Activated CD8-positive, alpha-beta memory T cell treated with anti-CD3 and anti-CD28 coated beads, Interleukin-2, amount 50 U/mL, for 1 hour (primary cell): ENCODE measurements around the gene C16orf74.

Experiments
- DNase-seq: peaks from one replicate; pipeline ENCODE4 v3.0.0-alpha.2; 2020; ENCODE audit errors: extremely low read depth

C16orf74 gene

DNA sequence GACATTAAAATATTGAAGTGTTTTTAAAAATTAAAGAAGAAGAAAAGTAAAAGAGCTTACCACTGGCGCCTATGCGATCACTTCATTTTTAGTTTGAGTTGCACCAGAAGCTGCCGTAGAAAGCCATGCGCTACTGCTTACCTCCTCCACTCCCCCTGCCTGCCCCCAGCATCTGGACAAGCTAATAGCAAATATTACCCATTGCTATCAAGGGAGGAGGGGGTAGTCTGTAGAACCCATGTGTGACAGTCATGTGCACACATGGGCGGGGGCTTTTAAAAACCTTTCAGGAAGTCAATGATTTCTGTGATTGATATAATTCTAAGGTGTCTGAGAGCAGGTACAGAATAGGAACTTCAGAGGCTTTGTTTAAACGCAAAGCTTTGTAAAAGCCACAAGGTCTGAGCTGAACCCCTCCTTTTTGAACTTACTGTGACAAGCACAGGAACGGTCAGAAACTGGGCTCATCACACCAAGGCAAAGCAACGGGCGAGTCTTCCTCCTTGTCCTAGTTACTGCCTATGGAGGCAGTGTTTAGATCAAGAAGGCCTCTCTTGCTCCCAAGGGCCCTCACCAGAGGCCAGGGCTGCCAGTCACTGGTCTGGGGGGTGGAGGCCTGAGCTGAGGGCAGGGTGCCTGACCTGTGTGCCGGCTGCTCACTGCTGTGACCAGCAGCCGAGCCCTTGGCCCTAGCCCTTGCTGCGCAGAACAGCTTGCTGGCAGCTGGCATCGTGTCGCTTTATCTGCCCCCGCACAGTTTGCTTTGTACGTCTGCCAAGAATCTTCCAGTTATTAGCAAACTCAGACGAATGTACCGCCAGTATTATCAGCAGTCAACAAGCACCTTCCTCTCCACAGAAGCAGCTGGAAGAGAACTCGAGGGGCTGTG is 77.1 kb downstream of the C16orf74 start:
- DNase-seq, result no peak

DNA sequence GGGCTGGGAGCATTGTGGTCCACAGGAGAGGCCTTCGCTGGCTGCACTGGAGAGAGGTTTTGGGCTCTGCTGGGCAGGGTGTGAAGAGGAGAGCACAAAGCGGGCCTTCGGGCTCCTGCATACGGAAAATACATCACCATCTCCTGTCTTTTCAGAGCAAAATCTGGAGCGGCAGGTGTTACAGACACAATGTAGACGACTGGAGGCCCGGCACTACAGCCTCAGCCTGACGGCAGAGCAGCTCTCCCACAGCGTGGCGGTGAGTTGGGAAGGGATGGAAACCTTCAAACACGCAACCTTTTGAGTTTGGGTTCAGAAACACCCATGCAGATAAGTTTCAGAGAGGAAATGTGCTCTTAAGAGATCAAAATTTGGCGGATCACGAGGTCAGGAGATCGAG is 80.1 kb downstream of the C16orf74 start:
- no peak for DNase-seq

DNA sequence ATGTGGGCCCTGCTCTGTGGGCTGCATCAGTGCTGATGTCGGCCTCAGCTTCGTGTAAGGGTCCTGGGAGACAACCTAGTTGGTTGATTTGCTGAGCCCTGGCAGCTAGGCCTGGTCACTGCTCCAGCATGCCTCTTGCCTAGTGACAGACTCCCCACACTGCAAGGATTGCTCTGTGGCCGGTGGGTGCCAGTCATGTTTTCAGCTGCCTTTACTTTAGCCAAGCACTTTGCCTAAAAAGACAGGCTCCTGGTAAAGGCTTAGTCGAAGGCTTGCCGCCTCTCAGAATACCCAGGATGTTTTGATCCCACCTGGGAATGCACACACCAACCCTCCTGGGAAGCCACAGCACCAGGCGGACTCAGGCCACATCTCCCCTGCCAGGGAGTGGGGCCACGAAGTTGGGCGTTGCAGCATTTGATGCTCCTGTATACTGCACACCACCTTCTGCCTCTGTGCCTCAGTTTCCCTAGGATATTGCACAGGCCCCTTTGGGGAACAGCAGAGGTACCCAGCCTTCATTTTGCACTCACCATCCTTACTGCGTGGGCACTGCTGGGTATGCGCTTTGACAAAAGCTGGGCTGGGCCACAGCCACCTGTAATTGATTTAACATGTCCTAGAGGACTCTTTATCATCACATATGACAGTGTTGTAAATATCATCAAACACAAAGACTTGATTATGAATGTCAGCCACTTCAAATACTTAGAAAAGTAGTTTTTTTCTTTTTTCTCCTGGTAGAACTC is 82.0 kb downstream of the C16orf74 start:
- DNase-seq, result no peak

DNA sequence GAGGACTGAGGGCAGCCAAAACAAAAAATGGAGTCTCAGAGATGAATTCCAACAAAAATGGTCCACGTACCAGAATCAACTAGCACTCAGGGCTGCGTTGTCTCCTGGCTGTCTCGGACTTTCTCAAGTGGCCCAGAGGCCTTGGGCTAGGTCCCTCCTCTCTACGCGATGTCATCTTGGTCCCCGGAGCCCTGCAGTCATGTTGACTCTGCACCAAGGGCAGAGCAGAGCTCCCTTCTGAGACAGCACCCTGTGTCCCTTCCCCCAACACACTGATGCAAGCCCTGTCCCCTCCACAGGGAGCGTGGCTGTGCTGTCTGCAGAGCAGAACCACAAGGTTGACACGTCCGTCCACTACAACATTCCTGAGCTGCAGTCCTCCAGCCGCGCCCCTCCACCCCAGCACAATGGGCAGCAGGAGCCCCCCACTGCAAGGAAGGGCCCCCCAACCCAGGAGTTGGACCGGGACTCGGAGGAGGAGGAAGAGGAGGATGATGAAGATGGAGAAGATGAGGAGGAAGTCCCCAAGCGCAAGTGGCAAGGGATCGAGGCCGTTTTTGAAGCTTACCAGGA is 83.0 kb downstream of the C16orf74 start:
- no peak for DNase-seq

DNA sequence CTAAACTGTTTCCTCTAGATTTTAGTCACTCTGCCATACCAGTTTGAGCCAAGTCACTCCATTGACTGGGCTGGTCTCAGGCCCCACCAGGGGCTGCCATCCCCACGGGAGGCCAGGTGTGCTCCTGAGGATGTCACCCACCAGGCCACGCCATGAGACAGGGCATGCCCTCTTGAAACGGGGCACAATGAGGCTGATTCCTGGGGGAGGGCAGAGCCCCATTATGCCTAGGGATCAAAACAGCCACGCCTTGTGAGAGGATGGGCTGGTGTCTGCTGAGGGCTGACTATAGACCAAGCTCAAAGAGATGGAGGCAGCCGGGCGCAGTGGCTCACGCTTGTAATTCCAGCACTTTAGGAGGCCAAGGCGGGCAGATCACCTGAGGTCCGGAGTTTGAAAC is 83.6 kb downstream of the C16orf74 start:
- DNase-seq, result no peak

DNA sequence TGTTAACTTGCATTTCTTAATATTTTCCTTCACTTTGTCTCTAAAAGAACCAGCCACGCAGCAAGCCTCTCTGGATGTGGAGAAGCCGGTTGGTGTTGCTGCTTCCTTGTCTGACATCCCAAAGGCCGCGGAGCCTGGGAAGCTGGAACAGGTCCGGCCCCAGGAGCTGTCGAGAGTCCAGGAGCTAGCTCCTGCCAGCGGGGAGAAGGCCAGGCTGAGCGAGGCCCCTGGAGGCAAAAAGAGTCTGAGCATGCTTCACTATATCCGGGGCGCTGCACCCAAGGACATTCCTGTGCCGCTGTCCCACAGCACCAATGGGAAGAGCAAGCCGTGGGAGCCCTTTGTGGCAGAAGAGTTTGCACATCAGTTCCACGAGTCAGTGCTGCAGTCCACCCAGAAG is 85.0 kb downstream of the C16orf74 start:
- DNase-seq, result no peak

DNA sequence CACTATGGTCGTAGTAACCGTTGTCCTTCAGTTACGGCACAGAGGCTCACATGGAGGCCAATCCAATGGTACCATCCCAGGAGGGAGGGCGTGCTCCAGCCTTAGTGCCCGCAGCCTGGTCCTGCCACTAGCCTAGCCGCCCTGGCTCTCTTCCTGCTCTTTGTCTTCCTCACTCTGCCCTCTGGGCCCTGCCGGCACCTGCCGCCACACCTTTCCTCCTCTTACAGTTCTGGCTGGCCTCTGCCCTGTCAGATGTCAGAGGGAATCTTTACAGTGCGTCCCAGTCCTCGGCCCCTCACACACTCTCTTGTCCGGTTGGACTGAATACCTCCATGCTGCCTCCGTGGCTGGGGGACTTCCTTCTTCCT is 85.5 kb downstream of the C16orf74 start:
- DNase-seq, result no peak

DNA sequence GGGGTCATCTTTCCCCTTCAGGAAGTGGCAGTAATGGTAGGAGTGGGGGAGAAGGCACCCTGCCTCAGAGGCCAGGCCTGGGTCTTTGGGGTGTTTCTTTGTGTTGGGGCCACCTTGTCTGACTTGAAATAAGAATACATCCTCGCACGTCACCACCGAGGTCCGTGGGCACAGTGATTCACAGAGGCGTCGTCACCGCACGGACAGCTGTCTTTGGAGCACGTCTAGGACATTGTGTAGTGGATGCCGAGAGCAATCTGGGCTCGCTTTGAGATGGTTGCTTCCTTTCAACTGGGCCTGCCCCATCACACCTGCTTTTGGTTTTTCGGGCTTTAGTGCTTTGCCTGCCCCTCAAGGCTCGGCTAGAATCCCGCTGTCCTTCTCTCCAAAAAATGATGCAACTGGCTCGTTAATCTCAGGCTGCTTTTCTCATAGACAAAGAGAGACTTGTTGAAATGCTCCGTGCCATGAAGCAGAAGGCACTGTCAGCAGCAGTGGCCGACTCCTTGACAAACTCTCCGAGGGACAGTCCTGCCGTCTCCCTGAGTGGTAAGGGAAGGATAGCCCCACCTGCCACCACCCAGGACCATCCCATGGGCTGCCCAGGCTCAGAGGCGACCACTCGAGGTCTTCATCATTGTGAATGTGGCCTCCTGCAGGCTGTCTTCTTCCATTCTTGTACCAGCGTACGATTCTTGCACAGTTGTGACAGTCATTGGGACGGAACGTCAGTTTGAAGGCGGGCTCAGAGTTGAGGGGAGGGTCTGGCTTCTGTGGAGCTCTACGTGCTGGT is 86.1 kb downstream of the C16orf74 start:
- DNase-seq, result no peak

DNA sequence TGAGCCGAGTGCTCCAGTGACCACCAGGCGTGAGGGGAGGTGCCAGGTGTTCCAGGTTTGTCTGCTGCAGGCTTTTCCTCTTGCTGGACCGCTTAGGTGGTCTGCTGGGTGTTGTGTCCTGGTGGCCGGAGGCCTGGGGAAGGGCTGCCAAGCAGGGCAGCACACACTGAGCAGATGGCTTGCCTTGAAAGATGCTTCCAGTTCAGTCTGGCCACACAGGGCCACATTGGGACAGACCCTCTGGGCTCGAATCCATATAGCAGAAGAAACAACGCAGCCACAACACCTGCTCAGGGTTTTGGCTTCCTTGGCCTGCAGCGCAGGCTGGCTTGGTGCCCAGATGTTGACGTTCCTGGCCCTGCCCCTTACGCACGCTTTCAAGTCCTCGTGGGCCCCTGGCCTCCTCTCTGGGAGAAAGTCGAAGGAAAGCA is 87.0 kb downstream of the C16orf74 start:
- no peak for DNase-seq

DNA sequence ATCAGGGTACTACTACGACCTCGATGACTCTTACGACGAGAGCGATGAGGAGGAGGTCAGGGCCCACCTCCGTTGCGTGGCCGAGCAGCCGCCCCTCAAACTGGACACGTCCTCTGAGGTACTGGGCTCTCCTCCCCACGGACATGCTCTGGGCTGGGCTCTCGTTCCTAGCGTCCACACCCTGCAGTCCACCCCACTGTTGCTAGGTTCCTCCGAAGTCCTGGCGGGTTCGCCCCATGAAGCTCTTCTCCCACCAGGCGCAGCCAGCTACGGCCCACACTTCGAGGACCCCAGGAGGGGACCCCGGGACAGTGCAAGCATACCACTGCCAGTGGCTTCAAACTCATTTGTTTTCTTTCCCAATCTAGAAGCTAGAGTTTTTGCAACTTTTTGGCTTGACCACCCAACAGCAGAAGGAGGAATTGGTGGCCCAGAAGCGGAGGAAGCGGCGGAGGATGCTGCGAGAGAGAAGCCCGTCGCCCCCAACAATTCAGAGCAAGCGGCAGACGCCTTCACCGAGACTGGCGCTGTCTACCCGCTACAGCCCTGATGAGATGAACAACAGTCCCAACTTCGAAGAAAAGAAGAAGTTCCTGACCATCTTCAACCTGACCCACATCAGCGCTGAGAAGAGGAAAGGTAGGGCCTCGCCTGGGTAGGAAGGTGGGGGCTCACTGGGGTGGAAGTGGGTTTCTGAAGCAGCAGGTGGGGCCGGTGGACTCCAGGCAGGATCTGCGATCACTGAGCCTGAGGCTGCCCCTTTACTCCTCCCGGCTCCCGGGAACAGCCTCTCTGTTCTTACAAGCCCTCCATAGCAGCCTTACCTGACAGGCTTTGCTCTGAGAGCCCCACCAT is 87.7 kb downstream of the C16orf74 start:
- no peak for DNase-seq

DNA sequence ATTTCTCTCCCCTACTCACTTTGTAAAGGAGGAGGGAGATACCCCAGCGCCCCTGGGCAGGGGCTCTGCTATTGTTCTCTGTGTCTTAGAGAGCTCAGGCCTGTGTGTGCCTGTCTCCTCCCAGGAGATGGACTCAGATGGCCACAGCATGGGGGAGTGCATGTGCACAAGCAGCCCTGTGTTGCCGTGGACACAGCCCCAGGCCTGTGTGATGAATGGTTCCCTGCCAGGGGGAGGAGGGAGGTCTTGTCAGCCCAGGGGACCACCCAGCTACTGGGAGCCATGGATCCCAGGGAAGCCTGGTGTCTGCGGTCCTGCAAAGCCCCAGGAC is 88.4 kb downstream of the C16orf74 start:
- DNase-seq, result no peak

DNA sequence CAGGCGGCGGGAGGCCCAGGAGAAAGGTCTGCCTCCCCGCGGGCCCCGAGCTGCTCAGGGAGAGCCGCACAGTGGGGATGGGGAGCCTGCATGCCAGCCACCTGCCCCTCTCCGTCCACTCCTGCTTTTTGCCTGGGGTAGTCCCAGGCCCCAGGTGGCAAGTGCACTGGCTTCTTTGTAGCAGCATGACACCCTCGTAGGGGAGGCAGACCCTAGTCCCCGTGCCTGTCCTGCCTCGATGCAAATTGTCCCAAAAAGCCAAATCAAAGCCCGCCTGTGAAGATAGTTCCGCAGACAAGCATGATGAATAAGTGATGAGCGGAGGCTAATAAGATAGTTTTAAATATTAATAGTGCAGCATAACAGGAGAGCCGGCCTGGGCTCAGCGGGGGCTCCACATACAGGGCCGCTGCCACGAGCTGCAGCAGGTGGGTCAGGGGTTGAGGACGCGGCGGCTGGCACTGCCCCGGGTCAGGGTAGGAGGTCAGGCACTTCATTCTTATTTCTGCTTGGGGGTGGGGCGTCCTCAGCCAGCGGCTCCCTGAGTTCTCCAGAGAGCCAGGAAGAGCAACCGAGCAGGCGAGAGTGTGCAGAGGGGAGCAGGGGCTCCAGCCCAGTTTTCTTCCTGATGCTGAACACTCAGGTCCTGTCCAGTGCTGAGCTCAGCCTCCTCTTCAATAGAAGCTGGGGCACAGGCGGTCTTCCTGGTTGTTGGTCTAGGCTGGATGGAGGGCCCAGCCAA is 89.0 kb downstream of the C16orf74 start:
- DNase-seq, result no peak

DNA sequence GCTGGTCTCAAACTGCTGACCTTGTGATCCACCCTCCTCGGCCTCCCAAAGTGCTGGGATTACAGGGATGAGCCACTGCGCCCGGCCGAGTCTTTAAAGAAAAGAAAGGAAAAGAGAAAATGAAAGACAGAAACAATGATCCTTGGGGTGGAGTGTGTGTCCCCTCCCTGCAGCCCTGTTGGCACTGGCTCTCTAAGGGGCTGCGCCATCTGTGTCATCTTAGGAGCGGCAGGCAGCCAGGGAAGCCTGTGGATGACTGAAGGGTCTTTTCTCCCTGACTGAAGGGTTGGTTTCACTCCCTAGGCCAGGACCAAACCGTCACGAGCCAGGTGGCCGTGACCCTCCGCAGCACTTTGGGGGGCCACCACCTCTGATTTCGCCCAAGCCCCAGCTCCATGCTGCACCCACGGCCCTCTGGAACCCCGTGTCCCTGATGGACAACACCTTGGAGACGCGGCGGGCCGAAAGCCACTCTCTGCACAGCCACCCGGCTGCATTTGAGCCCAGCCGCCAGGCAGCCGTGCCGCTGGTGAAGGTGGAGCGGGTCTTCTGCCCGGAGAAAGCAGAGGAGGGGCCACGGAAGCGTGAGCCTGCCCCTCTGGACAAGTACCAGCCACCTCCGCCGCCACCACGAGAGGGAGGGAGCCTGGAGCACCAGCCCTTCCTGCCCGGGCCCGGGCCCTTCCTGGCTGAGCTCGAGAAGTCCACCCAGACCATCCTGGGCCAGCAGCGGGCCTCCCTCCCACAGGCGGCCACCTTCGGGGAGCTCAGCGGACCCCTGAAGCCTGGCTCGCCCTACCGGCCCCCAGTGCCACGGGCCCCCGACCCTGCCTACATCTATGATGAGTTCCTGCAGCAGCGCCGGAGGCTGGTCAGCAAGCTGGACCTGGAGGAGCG is 89.8 kb downstream of the C16orf74 start:
- DNase-seq, result no peak

DNA sequence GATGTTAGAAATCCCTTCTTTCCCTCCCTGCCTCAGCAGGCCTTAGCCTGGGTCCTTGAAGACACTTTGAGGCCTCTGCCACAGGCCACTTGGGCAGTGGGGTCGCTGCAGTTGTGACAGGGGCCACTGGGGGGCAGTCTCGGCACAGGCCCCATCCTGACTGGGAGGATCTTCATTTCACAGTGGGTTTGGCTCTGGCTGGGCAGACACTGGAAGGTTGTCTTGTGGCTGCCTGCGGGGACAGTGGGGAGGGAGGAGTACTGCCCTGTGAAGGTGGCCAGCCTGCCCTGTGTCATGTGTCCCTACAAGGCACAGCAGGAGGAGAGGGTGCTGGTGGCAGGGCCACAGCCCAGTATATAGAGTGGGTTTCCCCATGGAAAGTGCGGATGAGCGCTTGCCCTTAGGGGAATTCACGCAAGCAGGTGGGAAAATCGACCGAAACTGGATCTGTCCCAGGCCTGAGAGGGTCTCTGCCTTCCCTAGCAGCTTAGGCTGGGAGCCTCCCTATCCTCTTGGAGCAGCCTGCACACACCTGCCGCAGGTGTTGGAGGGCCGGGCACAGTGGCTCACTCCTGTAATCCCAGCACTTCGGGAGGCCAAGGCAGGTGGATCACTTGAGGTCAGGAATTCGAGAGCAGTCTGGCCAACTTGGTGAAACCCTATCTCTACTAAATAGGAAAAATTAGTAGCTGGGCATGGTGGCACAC is 90.9 kb downstream of the C16orf74 start:
- no peak for DNase-seq

DNA sequence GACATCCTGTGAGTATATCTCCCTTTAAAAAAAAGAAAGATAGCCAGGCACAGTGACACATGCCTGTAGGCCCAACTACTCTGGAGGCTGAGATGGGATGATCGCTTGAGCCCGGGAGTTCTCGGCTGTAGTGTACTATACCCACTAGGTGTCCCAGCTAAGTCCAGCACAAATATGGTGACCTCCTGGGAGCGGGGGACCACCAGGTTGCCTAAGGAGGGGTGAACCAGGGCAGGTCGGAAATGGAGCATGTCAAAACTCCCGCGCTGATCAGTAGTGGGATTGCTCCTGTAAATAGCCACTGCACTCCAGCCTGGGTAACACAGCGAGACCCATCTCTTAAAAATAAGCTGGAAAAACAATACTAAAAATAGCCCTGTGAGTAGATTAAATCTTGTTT is 91.6 kb downstream of the C16orf74 start:
- DNase-seq, result no peak

DNA sequence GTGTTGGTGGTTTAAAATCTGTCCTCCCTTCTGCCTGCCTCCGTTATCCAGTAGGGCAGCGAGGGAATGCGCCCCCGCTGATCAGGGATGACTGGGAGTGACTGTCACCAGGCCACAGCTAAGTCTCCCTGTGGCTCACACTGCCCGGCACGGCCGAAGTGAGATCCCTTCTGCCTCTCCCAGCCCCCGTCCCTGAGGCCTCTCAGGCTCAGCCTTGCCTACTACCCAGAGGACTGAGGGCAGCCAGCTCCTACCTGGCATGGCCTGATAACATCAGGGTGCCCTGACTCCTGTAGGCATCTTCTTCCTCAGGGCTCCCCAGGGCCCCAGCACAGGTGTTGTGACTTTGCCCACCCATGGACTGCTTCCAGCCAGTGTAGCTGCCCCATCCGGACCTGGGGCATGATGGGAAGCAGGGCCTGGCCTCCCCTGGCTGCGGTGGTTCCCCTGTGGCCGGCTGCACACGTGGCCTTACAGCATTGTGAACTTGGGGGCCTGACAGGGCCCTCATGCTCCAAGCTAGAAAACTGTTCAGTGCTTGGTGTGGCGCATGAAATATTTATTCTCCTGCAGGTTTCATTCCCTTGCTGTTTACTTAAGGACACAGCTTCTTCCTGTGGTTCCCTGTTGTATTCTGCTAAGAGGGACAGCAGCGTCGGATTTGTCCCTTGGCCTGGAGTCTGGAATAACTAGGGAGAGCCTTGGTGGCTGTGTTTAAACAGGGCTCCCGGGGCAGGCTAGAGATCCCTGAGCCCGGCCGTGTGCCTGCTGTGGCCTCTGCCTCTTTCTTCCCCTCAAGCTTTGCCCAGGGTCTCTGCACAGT is 92.2 kb downstream of the C16orf74 start:
- no peak for DNase-seq

DNA sequence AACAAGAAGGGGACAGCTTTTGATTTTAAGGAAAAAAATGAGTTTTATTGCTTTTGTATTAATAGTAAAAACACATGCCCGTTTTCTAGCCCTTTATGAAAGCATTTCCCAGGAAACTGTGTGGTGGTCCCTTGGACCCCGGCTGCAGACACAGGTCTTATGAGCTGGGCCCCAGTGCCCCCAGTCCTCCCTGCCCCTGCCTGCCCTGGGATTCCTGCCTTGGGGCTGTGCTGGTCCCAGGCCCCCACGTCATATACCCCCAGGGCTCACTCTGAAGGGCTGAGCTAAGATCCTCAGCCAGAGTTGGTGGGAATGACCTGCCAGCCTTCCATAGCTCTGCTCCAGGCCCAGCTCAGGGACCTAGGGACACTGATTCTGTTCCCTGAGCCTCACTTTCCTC is 92.9 kb downstream of the C16orf74 start:
- DNase-seq, result no peak
